Measurements from ENCODE around the gene ZNF385B. TPM values are rescaled to one million over a fixed set of nuclear protein-coding genes. Genes with fewer than 3 reads are reported as not detected.

Gene ZNF385B
- polyA plus RNA-seq, 1 donor (not counting 4 experiments of a cell fraction or from before 2014, with no cell fraction given) = 0.17 TPM

GRCh38 chr2:179556425-179556824 lies 305.0 kb downstream of the ZNF385B start:
- no peaks in the 10 kb centered on the region for H3K27me3 ChIP-seq (ENCODE audit: control insufficient read depth, extremely low read depth, insufficient read depth, low read length)
- H3K36me3 ChIP-seq (ENCODE audit: control insufficient read depth in 2 of 2, extremely low read depth in 1 of 2, insufficient read depth in 2 of 2, low read length in 2 of 2) = no peaks in the 10 kb centered on the region
- dilution Hi-C loops (cut with MboI; ENCODE audit: extremely low pct_ligation_motif_present, low sequenced_read_pairs) = no loop called here
- no peak overlapping the region for H2AFZ ChIP-seq (ENCODE audit: control insufficient read depth, low read length)
- H3K9me3 ChIP-seq (ENCODE audit: control insufficient read depth, low read depth, low read length) = no peaks in the 10 kb centered on the region
- H3K27ac ChIP-seq (ENCODE audit: control insufficient read depth, insufficient read depth, low read length) = no peak overlapping the region
- no peaks in the 10 kb centered on the region for H4K20me1 ChIP-seq (ENCODE audit: control insufficient read depth, extremely low read depth, insufficient read depth, low read length)
- H3K9me1 ChIP-seq (ENCODE audit: control insufficient read depth, extremely low read depth, insufficient read depth, low read length) = no peaks in the 10 kb centered on the region
- no peaks in the 10 kb centered on the region for H3K79me2 ChIP-seq (ENCODE audit: control insufficient read depth, insufficient read depth, low read length)
- TF ChIP-seq CTCF (optimal IDR thresholded peaks at IDR 0.05 in 1 of 3, IDR thresholded peaks at IDR 0.05 in 1 of 3, conservative IDR thresholded peaks at IDR 0.05 in 1 of 3; ENCODE audit: extremely low read depth in 1 of 3, insufficient read depth in 2 of 3, low read length in 3 of 3) = no peak
- no peak for TF ChIP-seq EZH2 (IDR thresholded peaks at IDR 0.05; ENCODE audit: low read length)
- no peak overlapping the region for H3K4me2 ChIP-seq (ENCODE audit: control insufficient read depth, extremely low read depth, insufficient read depth, low read depth, low read length)
- H3K9ac ChIP-seq (ENCODE audit: control insufficient read depth, extremely low read depth, insufficient read depth, low read length) = no peak overlapping the region
- no peak overlapping the region for H3K4me3 ChIP-seq (ENCODE audit: control insufficient read depth in 2 of 3, extremely low read depth in 1 of 3, insufficient read depth in 2 of 3, low read depth in 1 of 3, low read length in 3 of 3)
- H3K4me1 ChIP-seq (ENCODE audit: control insufficient read depth, extremely low read depth, insufficient read depth, low read length) = no peaks in the 10 kb centered on the region
- DNase-seq (ENCODE audit: low read depth, low spot score) = no peak
- no peak for FAIRE-seq

GRCh38 chr2:179555691-179556283 lies 305.6 kb downstream of the ZNF385B start:
- no peaks in the 10 kb centered on the region for H3K9me3 ChIP-seq (ENCODE audit: control insufficient read depth, low read depth, low read length)
- no peaks in the 10 kb centered on the region for H3K9me1 ChIP-seq (ENCODE audit: control insufficient read depth, extremely low read depth, insufficient read depth, low read length)
- no peak overlapping the region for H2AFZ ChIP-seq (ENCODE audit: control insufficient read depth, low read length)
- H3K9ac ChIP-seq (ENCODE audit: control insufficient read depth, extremely low read depth, insufficient read depth, low read length) = no peak overlapping the region
- no peaks in the 10 kb centered on the region for H3K36me3 ChIP-seq (ENCODE audit: control insufficient read depth in 2 of 2, extremely low read depth in 1 of 2, insufficient read depth in 2 of 2, low read length in 2 of 2)
- DNase-seq (ENCODE audit: low read depth, low spot score) (no peak), FAIRE-seq (no peak)
- H3K27me3 ChIP-seq (ENCODE audit: control insufficient read depth, extremely low read depth, insufficient read depth, low read length) = no peaks in the 10 kb centered on the region
- no peaks in the 10 kb centered on the region for H4K20me1 ChIP-seq (ENCODE audit: control insufficient read depth, extremely low read depth, insufficient read depth, low read length)
- H3K4me3 ChIP-seq (ENCODE audit: control insufficient read depth in 2 of 3, extremely low read depth in 1 of 3, insufficient read depth in 2 of 3, low read depth in 1 of 3, low read length in 3 of 3) = no peak overlapping the region
- H3K4me2 ChIP-seq (ENCODE audit: control insufficient read depth, extremely low read depth, insufficient read depth, low read depth, low read length) = no peak overlapping the region
- no peaks in the 10 kb centered on the region for H3K79me2 ChIP-seq (ENCODE audit: control insufficient read depth, insufficient read depth, low read length)
- dilution Hi-C loops (cut with MboI; ENCODE audit: extremely low pct_ligation_motif_present, low sequenced_read_pairs) = no loop called here
- no peaks in the 10 kb centered on the region for H3K4me1 ChIP-seq (ENCODE audit: control insufficient read depth, extremely low read depth, insufficient read depth, low read length)
- no peak overlapping the region for H3K27ac ChIP-seq (ENCODE audit: control insufficient read depth, insufficient read depth, low read length)
- TF ChIP-seq CTCF (optimal IDR thresholded peaks at IDR 0.05 in 1 of 3, IDR thresholded peaks at IDR 0.05 in 1 of 3, conservative IDR thresholded peaks at IDR 0.05 in 1 of 3; ENCODE audit: extremely low read depth in 1 of 3, insufficient read depth in 2 of 3, low read length in 3 of 3) (no peak), EZH2 (IDR thresholded peaks at IDR 0.05; ENCODE audit: low read length) (no peak)
